ENCODE results near the gene KIF1B. TPM values are rescaled to one million over a fixed set of nuclear protein-coding genes. Genes with fewer than 3 reads are reported as not detected.

Gene KIF1B
- total and polyA plus RNA-seq, 8 donors, result 4.0 to 82.2 (median 26.3) TPM

DNA sequence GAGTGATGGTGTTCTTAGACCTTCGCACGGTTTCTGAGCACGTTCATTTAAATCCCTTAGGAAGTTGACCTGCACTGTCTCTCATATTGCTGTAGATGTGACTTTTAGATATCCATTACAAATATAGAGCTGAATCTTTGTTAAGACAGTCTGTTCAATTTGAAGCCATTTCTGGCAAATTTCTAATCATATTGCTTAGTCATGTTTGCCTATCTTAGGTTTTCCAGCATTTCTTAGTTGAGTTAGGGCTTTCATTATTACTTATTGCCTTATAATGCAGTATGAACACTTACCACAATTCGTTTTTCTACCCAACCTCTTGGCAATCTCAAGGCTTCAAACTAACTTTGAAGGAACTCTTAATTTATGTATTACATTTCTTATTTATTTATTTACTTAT is 110.0 kb downstream of the KIF1B start:
- Histone ChIP-seq H3K27ac (no peak overlapping the region), H3K4me1 (no peaks in the 10 kb centered on the region), H3K36me3 (peaks cover 5 to 44% (median 38%) of the 10 kb centered on the region in 4 donors), H3K4me3 (no peak overlapping the region), H3K27me3 (no peaks in the 10 kb centered on the region), H3K9me3 (no peaks in the 10 kb centered on the region)
- TF ChIP-seq, protein P1, sequence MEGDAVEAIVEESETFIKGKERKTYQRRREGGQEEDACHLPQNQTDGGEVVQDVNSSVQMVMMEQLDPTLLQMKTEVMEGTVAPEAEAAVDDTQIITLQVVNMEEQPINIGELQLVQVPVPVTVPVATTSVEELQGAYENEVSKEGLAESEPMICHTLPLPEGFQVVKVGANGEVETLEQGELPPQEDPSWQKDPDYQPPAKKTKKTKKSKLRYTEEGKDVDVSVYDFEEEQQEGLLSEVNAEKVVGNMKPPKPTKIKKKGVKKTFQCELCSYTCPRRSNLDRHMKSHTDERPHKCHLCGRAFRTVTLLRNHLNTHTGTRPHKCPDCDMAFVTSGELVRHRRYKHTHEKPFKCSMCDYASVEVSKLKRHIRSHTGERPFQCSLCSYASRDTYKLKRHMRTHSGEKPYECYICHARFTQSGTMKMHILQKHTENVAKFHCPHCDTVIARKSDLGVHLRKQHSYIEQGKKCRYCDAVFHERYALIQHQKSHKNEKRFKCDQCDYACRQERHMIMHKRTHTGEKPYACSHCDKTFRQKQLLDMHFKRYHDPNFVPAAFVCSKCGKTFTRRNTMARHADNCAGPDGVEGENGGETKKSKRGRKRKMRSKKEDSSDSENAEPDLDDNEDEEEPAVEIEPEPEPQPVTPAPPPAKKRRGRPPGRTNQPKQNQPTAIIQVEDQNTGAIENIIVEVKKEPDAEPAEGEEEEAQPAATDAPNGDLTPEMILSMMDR (IDR thresholded peaks at IDR 0.05), result no peak
- TF ChIP-seq EP300 (IDR thresholded peaks at IDR 0.05) (no peak), POLR2A (IDR thresholded peaks at IDR 0.05) (no peak), POLR2AphosphoS5 (IDR thresholded peaks at IDR 0.05) (no peak)
- WGBS, 5 donors, result 89 to 92% (median 91%) methylated on average over 4 of the region's 4 CpGs
- intact Hi-C loops (cut with DNase I; ENCODE audit: low total_unique reads), result no loop called here
- DNase-seq, result no peak

DNA sequence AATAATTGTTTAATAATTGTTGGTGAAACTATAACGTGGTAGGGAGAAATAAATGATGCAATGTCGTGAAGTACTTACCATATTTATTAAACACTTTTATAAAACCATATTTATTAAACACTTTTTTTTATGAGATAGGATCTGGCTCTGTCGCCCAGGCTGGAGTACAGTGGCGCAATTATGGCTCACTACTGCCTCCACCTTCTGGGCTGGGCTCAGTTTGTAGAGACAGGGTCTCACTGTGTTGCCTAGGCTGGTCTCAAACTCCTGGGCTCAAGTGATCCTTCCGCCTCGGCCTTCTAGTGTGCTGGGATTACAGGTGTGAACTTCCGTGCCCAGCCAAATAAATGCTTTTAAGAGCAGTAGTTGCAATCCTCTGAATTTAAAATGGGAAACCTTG is 112.5 kb downstream of the KIF1B start:
- DNase-seq, result no peak
- 92 to 97% (median 96%) methylated on average over 7 of the region's 7 CpGs for WGBS, 5 donors

DNA sequence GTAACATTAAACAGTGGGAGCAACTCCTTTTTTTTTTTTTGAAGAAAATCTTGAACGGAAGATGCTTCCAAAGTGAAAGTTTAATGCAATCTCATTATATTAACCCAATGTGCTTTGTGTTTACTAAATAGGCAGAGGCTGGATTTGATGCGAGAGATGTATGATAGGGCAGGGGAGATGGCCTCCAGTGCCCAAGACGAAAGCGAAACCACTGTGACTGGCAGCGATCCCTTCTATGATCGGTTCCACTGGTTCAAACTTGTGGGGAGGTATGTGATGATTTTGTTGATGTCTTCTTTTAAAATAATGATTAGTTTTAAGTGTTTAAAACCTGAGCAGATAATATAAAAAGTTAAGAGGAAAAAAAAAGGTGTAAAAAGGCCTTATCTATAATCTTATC is 114.3 kb downstream of the KIF1B start:
- TF ChIP-seq, protein P1 (IDR thresholded peaks at IDR 0.05), result no peak
- TF ChIP-seq EP300 (IDR thresholded peaks at IDR 0.05) (no peak), POLR2AphosphoS5 (IDR thresholded peaks at IDR 0.05) (no peak), POLR2A (IDR thresholded peaks at IDR 0.05) (no peak)
- no peak for DNase-seq
- Histone ChIP-seq H3K36me3 (peaks cover 10 to 75% (median 66%) of the 10 kb centered on the region in 4 donors), H3K9me3 (no peaks in the 10 kb centered on the region), H3K27ac (no peak overlapping the region), H3K4me3 (no peak overlapping the region), H3K4me1 (no peaks in the 10 kb centered on the region), H3K27me3 (no peaks in the 10 kb centered on the region)
- intact Hi-C loops (cut with DNase I; ENCODE audit: low total_unique reads), result no loop called here
- 89 to 96% (median 94%) methylated on average over 6 of the region's 6 CpGs for WGBS, 5 donors

More for the DNA sequence above, 112.5 kb downstream of the KIF1B start:
- Histone ChIP-seq H3K27ac (no peak overlapping the region), H3K4me3 (no peak overlapping the region), H3K27me3 (no peaks in the 10 kb centered on the region), H3K9me3 (no peaks in the 10 kb centered on the region), H3K4me1 (no peaks in the 10 kb centered on the region), H3K36me3 (peaks cover 10 to 65% (median 59%) of the 10 kb centered on the region in 4 donors)
- intact Hi-C loops (cut with DNase I; ENCODE audit: low total_unique reads), result no loop called here
- TF ChIP-seq, protein P1 (IDR thresholded peaks at IDR 0.05), result no peak
- TF ChIP-seq EP300 (IDR thresholded peaks at IDR 0.05) (no peak), POLR2AphosphoS5 (IDR thresholded peaks at IDR 0.05) (no peak), POLR2A (IDR thresholded peaks at IDR 0.05) (no peak)

DNA sequence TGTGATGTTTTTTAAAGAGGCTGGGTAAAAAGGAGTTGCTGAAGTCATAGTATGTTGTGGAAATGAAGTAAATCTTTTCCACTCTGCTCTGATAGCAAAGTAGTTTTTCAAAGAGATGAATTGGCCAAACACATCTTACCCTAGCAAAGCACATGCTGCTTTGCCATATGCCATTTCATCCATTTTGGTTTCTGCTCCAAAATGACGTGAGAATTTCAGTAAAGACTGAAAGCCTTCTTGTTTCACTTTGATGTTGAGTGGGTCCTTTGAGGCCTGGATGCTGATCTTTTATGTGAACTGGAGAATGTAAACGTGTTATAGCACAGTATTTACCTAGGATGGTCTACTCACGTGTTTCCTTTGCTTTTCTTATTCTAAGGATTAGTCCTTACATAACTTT is 115.2 kb downstream of the KIF1B start:
- 67 to 75% (median 69%) methylated on average over 3 of the region's 3 CpGs for WGBS, 5 donors
- Histone ChIP-seq H3K27ac (no peak overlapping the region), H3K4me3 (no peak overlapping the region), H3K4me1 (no peaks in the 10 kb centered on the region), H3K36me3 (peaks cover 10 to 75% (median 67%) of the 10 kb centered on the region in 4 donors), H3K9me3 (no peaks in the 10 kb centered on the region), H3K27me3 (no peaks in the 10 kb centered on the region)
- TF ChIP-seq POLR2A (IDR thresholded peaks at IDR 0.05) (no peak), POLR2AphosphoS5 (IDR thresholded peaks at IDR 0.05) (no peak), EP300 (IDR thresholded peaks at IDR 0.05) (no peak)
- intact Hi-C loops (cut with DNase I; ENCODE audit: low total_unique reads), result no loop called here
- DNase-seq, result no peak

DNA sequence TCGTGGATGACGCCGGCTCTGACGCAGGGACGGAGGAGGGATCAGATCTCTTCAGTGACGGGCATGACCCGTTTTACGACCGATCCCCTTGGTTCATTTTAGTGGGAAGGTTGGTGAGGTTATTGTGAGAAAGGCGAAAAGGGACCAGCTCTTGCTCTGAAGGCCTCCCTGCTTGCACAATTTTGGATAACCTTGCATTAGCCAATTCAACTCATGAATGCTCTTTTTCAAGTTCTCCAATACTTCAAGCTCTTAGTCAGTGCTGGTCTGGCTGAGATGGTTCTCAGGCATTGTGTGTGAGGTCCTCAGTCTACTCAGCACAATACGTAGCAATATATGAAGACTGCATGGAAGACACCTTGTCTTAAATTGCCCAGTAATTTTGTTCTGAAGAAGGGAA is 115.9 kb downstream of the KIF1B start:
- WGBS, 5 donors, result 95 to 99% (median 97%) methylated on average over 11 of the region's 11 CpGs
- H3K9me3 ChIP-seq, result no peaks in the 10 kb centered on the region
- no peak for DNase-seq
- H3K27me3 ChIP-seq, result no peaks in the 10 kb centered on the region
- no peak for TF ChIP-seq EP300 (IDR thresholded peaks at IDR 0.05)
- no peak for TF ChIP-seq POLR2A (IDR thresholded peaks at IDR 0.05)
- no peak overlapping the region for H3K27ac ChIP-seq
- H3K4me1 ChIP-seq, result no peaks in the 10 kb centered on the region
- no peak overlapping the region for H3K4me3 ChIP-seq
- H3K36me3 ChIP-seq, result peaks cover 10 to 79% (median 68%) of the 10 kb centered on the region in 4 donors
- intact Hi-C loops (cut with DNase I; ENCODE audit: low total_unique reads), result no loop called here
